Glomerular endothelial cell (primary cell): ENCODE measurements around the gene LDLRAD4. TPM values are rescaled to one million over a fixed set of nuclear protein-coding genes. Genes with fewer than 3 reads are reported as not detected.
"Not testable (repeated sequence)": the region's sequence is repeated elsewhere in the genome, so short reads cannot be mapped to it uniquely, and the experiment has no call there.

Experiments used
- DNase-seq: peaks from one replicate; pipeline ENCODE4 v3.0.0-alpha.2; 2011; ENCODE audit warnings: low read depth, low spot score; ENCODE audit errors: extremely low read depth
- total RNA-seq: library from RNA; depleted of rRNA; stranded (reverse); fragments of >200 nt; gene quantifications from 2 replicates; pipeline ENCODE4 v1.2.3, GENCODE V29; 2015

Gene LDLRAD4
- total RNA-seq, 1 donor from 2014 or later, result 13.4 TPM

GRCh38 chr18:13599031-13599430 lies 380.5 kb downstream of the LDLRAD4 start:
- DNase-seq, result no peak

GRCh38 chr18:13603304-13604019 lies 384.9 kb downstream of the LDLRAD4 start:
- no peak for DNase-seq

GRCh38 chr18:13604786-13605185 lies 386.2 kb downstream of the LDLRAD4 start:
- DNase-seq, result no peak

GRCh38 chr18:13605477-13605876 lies 386.9 kb downstream of the LDLRAD4 start:
- DNase-seq, result no peak

GRCh38 chr18:13605901-13606300 lies 387.3 kb downstream of the LDLRAD4 start:
- no peak for DNase-seq

GRCh38 chr18:13606604-13607254 lies 388.2 kb downstream of the LDLRAD4 start:
- DNase-seq, result no peak

GRCh38 chr18:13608024-13608562 lies 389.5 kb downstream of the LDLRAD4 start:
- DNase-seq, result not testable (repeated sequence)

GRCh38 chr18:13608791-13609532 lies 390.4 kb downstream of the LDLRAD4 start:
- DNase-seq, result no peak

GRCh38 chr18:13610555-13611141 lies 392.1 kb downstream of the LDLRAD4 start:
- DNase-seq, result no peak

- peak; percentile 44 for DNase-seq
Observed at GRCh38 chr18:13611142-13611600, 392.6 kb downstream of the LDLRAD4 start.

- no peak for DNase-seq
Observed at GRCh38 chr18:13611601-13612195, 393.1 kb downstream of the LDLRAD4 start.

GRCh38 chr18:13612196-13612997 lies 393.8 kb downstream of the LDLRAD4 start:
- no peak for DNase-seq

- DNase-seq, result no peak
Observed at GRCh38 chr18:13613099-13613498, 394.5 kb downstream of the LDLRAD4 start.

GRCh38 chr18:13613591-13614501 lies 395.3 kb downstream of the LDLRAD4 start:
- no peak for DNase-seq

- no peak for DNase-seq
Observed at GRCh38 chr18:13614641-13615288, 396.2 kb downstream of the LDLRAD4 start.

GRCh38 chr18:13615432-13615861 lies 396.9 kb downstream of the LDLRAD4 start:
- no peak for DNase-seq

GRCh38 chr18:13616041-13616440 lies 397.5 kb downstream of the LDLRAD4 start:
- no peak for DNase-seq

- DNase-seq, result no peak
Observed at GRCh38 chr18:13616525-13617035, 398.0 kb downstream of the LDLRAD4 start.
